Dedifferentiated amniotic fluid mesenchymal stem cell (primary cell): ENCODE measurements around the gene IBA57.
A peak's percentile ranks its signal among the peaks of the same experiment; 100 is the strongest.
"Not testable (repeated sequence)": the region's sequence is repeated elsewhere in the genome, so short reads cannot be mapped to it uniquely, and the experiment has no call there.

Experiments
- DNase-seq: peaks from one replicate; pipeline ENCODE4 v3.0.0-alpha.2; 2016; ENCODE audit errors: extremely low spot score

The IBA57 gene

DNA sequence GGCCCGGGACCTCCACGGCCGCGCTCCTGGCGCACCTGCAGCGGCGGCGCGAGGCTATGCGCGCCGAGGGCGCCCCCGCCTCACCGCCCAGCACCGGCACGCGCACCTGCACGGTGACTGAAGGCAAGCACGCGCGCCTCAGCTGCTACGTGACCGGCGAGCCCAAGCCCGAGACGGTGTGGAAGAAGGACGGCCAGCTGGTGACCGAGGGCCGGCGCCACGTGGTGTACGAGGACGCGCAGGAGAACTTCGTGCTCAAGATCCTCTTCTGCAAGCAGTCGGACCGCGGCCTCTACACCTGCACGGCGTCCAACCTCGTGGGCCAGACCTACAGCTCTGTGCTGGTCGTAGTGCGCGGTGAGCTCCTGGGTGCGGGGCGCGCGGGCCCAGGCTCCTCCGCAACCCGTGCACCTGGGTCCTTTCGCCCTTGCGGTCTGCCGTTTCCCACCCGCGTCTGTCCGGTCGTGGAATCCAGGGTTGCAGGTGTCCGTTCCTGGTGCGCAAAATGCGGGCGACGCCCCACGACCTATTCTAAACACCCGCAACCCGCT is 46.9 kb downstream of the IBA57 start:
- DNase-seq = no peak

DNA sequence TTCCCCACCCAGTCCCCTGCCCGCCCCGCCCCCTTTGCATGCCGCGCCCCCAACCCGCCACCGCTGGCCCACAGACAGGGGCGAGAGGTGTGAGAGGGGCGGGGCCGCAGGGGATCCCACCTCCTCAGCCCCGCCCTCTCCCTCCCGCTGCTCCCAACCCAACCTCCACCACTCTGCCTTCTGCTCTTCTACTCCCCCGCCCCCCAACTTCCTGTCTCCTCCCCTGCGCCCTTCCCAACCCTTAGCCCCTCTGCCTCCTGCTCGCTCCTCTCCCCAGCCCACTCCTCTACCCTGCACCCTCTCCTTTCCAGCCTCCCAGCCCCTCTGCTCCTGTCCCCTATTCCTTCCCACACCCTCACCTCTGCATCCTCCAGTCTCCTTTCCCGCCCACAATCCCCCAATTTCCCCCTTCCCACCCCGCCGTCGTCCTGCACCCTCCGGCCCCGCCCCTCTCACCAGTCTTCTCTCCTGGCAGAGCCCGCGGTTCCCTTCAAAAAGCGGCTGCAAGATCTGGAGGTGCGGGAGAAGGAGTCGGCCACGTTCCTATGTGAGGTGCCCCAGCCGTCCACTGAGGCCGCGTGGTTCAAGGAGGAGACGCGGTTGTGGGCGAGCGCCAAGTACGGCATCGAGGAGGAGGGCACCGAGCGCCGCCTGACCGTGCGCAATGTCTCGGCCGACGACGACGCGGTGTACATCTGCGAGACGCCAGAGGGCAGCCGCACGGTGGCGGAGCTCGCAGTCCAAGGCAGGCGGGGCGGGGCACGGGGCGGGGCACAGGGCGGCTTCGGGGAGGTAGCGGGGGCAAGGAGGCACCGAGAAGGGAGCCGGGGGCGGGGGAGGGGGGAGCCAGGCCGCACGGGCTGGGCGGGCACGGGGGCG is 47.6 kb downstream of the IBA57 start:
- peak; percentile 77 for DNase-seq

DNA sequence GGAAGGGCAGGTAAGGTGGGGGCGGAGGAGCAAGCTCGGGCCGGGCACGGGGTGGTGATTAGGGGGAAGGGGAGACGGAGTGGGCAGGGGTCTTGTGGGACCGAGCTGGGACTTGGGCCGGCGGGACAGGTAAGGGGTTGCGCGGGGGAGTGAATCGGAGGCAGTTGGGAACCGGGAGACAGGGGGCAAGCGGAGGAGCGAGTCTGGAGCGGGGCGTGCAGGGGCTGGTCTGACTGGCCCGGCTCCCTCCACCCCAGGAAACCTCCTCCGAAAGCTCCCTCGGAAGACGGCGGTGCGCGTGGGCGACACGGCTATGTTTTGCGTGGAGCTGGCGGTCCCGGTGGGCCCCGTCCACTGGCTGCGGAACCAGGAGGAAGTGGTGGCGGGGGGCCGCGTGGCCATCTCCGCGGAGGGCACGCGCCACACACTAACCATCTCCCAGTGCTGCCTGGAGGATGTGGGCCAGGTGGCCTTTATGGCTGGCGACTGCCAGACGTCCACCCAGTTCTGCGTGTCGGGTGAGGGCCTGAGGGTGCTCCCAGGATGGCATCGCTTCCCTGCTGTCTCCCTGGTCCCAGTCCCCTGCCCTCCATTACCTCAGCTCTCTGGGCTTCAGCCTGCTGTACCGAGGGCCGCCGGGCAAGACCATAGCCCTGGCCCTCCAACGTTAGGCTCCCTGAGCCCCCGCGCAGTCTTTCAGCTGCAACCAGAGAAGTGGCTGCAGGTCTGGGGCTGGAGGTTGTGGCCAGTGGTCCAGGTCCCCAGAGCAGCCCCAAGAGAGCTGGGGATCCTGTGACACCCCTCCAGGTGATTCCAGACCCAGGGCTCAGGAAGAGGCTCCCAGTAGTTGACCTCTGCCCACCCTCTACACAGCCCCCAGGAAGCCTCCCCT is 48.6 kb downstream of the IBA57 start:
- no peak for DNase-seq

DNA sequence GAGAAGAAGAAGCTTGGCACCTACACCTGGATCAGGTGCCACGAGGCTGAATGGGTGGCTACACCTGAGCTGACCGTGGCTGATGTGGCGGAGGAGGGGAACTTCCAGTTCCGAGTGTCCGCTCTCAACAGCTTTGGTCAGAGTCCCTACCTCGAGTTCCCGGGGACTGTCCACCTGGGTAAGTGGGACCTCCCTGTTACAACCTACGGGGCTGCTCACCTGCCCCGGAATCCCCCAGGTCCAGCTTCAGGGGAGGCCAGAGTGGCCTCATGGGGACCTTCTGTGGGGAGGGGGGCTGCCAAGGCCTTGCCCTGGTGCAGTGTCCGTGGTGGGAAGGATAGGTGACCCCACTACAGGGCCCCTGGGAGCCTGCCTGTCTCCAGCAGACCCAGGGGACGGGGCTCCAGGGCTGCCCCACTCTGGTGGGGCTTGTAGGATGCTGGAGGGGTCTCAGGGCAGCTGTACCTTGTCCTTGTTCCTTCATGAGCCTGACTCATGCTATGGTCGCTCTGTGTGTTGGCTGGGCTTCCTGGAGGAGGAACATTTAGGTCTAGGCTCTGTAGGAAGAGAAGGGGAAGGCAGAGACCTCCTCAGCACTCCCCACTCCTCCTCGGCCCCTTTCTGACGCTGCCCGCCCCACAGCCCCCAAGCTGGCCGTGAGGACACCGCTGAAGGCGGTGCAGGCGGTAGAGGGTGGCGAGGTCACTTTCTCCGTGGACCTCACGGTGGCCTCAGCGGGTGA is 49.5 kb downstream of the IBA57 start:
- DNase-seq = no peak

DNA sequence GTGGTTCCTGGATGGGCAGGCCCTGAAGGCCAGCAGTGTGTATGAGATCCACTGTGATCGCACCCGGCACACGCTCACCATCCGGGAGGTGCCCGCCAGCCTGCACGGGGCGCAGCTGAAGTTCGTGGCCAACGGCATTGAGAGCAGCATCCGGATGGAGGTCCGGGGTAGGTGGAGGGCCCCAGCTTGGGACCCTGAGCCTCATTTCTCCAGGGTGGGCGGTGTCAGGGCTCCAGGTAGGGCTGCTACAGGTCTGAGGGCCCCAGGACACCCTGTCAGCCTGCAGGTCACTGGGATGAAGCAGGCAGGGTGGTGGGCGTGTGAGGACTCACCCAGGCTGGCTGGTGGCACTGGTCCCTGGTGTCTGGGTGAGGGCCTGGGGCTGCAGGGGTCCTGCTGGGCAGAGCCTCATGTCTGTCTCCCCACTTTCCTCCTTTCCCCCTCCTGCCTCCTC is 50.1 kb downstream of the IBA57 start:
- no peak for DNase-seq

DNA sequence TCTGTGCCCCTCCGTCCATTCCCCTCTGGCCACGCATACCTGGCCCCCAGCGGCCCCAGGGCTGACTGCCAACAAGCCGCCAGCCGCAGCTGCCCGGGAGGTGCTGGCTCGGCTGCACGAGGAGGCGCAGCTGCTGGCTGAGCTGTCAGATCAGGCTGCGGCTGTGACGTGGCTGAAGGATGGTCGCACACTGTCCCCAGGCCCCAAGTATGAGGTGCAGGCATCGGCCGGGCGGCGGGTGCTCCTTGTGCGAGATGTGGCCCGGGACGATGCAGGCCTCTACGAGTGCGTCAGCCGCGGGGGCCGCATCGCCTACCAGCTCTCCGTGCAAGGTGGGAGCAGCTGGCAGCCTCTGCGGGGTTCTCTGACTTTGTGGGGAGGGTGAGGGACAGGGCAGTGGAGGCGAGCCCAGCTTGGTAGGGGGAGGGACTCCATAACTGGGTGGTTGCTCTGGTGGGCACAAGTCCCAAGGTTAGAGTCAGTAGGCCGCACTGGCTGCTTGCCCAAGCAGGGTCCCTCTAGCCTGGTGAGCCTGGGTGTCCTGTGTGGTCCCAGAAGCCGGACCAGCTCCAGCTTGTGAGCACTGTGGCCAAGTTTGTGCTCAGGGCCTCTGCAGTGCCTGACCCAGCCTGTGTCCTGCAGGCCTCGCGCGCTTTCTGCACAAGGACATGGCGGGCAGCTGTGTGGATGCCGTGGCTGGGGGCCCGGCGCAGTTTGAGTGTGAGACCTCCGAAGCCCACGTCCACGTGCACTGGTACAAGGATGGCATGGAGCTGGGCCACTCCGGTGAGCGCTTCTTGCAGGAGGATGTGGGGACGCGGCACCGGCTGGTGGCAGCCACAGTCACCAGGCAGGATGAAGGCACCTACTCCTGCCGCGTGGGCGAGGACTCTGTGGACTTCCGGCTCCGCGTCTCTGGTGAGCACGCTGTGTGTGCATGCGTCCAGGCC is 51.0 kb downstream of the IBA57 start:
- no peak for DNase-seq

DNA sequence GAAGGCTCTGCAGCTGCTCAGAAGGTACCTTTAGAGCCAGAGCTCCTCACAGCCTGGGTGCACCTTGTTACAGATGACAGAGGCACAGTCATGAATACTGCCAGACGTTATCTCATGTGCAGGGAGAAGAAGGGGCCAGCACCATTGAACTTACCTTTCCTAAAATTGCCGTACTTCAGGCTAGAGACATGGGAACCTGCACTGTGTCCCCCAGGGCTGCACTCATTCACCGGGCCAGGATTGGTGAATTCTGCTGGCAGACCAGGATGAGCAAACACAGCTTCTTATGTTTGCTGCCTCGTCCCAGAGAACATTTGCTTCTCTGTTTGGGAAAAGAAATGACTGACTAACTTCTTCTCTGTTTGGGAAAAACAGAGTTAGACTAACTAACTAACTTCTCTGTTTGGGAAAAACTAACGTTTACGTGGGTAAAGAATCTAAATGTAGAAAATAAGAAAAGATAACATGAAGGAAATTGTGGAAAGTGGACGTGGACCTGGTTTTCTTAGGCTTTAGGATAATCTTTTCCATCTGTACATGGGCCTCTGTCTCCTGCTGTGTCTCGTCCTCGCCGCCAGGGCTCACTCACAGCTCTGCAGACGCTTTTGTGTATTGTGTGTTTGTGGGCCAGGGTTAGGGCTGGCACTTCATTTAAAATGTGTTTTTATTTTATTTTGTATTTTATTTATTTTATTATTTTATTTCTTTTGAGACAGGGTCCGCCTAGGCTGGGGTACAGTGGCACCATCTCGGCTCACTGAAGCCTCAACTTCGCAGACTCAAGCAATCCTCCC is 52.1 kb downstream of the IBA57 start:
- DNase-seq = no peak

DNA sequence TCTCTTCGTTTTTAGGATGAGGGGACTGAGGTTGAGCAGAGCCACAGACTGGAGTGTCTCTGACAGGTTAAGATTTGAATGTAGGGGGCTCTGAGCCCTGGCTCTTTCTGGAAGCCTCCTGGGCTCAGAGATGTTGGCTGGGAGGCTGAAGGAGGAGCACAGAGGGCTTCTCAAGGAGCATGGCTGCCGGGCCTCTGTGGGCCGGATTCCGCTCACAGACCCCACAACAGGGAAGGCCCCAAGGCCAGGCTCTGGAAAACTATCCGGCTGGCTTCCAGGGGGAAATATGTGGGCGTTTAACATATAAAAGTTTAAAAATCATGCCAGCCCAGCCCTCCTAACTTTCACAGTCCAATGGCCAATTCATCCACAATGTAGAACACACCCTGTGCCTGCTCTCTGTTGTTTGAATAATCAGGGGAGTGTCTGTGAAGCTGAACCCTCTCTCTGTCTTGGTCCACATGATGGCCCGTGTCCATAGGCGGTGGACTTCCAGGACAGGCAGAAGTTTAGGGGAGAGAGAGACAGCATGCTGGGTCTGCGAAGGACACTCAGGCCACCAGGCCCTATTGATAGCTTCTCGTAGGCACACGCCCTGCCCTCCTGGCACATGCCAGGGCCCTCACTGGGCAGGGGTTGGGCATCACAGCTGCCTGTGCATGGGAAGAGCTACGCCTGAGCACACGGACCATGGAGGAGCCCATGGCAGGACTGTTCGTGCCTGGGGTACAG is 53.1 kb downstream of the IBA57 start:
- no peak for DNase-seq

DNA sequence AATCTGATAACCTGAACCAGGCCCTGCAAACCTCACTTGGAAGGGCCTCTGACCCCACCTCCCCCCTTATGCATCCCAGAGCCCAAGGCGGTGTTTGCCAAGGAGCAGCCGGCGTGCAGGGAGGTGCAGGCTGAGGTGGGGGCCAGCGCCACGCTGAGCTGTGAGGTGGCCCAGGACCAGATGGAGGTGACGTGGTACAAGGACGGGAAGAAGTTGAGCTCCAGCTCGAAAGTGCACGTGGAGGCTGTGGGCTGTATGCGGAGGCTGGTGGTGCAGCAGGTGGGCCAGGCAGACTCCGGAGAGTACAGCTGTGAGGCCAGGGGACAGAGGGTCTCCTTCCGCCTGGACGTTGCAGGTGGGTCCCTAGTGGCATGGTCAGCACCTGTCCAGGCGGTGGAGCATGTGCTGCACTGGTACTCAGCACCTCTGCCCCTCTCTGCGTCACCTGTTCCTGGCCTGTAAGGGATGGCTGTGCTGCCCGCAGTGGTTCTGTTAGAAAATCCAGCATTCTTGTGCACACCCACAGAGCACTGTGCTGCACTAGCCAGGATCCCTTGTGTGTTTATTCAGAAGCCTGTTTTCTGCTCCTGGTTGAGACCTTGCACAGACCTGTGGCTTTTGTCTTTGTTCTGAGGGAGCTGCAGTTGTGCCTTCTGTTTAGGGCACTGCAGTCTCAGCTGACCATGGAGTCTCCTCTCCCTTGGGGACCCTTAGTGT is 53.8 kb downstream of the IBA57 start:
- DNase-seq = no peak

DNA sequence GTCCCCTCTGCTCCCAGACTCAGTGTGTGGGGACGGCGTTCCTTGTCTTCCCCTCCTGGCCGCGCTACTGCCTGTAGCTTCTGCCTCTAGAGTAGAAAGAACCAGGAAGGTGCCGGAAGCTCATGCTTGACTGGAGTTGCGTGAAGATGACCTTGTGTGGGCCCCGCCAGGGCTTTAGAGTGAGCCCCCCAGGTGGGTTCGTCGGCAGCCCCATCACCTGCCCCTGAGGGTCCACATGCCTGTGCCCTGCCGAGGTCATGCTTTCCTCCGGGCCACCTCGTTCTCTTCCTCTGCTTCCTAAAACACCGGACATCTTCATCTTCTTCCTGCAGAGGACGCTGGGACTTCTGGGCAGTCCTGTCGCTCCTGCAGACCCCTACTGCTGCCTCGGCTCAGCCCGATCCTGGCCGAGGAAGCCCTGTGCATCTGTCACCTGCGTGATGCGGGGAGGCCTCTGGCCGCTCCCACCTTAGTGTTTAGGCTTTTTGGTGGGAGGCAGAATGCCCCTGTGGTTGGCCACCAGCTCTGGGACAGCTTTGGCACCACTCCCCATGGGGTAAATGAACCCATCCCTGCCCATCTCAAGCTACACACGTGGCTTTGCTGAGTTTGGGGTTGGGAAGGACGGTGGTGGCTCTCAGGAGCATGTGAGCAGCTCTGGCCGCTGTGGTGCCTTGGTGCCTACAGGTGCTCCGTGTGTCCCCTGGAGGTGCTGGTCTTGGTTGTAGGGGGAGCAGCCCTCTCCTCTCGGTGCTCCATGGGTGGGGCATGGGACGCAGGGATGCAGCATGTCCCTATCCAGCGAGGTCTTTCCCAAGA is 54.6 kb downstream of the IBA57 start:
- no peak for DNase-seq

DNA sequence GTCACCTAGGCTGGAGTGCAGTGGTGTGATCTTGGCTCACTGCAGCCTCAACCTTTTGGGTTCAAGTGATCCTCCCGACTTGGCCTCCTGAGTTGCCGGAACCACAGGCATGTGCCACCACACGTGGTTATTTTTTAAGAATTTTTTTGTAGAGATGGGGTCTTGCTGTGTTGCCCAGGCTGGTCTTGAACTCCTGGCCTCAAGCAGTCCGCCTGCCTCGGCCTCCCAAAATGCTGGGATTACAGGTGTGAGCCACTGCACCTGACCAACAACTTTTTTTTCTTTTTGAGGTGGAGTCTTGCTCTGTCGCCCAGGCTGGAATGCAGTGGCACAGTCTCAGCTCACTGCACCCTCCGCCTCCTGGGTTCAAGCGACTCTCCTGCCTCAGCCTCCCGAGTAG is 55.5 kb downstream of the IBA57 start:
- not testable (repeated sequence) for DNase-seq

DNA sequence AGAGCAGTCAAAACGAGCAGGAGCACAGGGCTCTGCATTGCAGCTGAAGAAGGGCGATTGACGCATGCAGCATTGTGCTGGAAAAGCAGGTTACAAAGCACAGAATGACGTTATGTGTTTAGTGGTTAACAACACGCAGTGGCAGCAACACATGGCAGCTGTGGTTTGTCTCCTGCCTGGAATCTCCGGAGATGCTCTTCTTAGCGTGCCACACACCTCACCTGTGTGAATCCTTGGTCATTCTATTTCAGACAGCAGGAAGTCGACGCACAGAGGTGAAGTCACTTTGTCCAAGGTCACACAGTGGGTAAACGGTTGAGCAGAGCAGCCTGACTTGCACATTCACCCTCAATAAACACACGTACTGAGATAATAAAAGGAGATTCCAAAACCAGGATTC is 56.9 kb downstream of the IBA57 start:
- DNase-seq = no peak

DNA sequence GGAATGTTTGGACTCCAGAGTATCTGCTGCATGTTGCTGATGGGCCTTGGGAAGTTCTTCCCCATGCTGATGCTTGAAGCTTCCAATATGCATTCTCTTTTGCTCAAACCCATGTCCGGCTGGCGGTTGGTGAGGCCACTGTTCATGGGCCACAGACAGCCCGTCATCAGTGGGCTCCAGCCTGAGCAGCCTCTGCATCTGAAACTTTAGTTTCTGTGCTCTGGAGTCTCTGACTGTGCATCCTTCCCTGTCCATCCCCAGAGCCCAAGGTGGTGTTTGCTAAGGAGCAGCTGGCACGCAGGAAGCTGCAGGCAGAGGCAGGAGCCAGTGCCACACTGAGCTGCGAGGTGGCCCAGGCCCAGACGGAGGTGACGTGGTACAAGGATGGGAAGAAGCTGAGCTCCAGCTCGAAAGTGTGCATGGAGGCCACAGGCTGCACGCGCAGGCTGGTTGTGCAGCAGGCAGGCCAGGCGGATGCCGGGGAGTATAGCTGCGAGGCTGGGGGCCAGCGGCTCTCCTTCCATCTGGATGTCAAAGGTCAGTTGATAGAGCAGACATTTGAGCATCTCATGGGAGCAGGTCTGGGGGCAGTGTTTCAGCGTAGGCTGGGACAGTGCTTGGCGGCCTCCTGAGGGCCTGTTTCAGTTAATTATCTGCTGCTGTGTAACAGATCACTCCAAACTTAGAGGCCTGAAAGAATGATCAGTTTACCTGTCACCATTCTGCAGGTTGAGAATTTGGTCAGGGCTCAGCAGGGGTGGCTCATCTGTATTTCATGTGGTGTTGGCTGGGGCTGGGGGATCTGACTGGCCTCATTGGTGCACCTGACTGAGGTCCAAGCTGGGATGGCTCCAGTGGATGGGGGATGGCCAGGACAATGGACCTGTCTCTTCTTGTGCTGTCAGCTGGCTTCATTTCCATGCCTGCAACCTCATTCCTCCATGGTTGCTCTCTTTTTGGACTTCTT is 58.9 kb downstream of the IBA57 start:
- no peak for DNase-seq

DNA sequence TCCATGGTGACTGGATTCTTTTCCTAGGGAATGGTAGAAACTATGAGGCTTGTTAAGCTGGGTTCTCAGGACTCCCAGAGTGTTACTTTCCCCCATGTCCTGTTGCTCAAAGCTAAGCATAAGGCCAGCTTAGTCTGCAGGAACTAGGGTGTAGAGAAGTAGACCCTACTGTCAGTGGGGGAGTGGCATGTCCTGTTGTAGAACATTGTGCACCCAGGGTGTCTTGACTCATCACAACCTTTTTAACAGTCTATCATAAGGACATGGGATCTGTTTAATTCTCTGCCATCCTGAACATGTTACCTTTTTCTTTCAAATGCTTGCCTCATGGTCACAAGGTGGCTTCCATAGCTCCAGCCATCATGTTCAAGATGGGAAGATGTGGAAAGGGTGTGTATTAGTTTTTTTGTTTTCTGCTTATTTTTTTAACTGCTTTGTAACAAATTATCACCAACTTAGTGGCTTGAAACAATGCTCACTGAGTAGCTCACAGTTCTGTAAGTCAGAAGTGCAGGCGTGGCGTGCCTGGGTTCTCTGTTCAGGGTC is 59.6 kb downstream of the IBA57 start:
- no peak for DNase-seq

DNA sequence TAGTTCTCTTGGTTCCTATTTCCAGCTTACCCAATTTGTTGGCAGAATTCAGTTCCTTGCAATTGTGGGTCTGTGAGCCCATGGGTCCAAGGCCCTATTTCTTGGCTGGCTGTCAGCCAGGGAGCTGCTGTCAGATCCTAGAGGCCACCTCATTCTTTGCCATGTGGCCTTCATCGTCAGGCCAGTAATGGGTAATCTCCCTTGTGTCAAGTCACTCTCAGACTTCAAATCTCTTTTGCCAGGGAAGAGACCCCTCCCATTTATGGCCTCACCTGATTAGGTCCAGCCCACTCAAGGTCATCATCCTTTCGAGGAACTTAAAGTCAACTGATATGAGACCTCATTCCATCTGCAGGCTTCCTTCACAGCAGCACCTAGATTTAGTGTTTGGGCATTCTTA is 60.1 kb downstream of the IBA57 start:
- no peak for DNase-seq
